GM21619 (cell line): Measurements from ENCODE around the gene KCNQ2.

Experiments used
- ATAC-seq: cut with Tn5 transposase; IDR thresholded peaks from one replicate; pipeline ENCODE4 v1.9.1; 2021; ENCODE audit not compliant: unreplicated experiment

Gene KCNQ2

GRCh38 chr20:63374504-63374903 lies 98.0 kb downstream of the KCNQ2 start:
- ATAC-seq = no peak

- no peak for ATAC-seq
These were observed 98.5 kb downstream of the KCNQ2 start for GRCh38 chr20:63373996-63374395.

- no peak for ATAC-seq
These were observed 99.2 kb downstream of the KCNQ2 start for GRCh38 chr20:63372971-63373885.

- no peak for ATAC-seq
These were observed 101.1 kb downstream of the KCNQ2 start for GRCh38 chr20:63371291-63371865.

GRCh38 chr20:63370618-63371187 lies 101.8 kb downstream of the KCNQ2 start:
- ATAC-seq = no peak

GRCh38 chr20:63369724-63370617 lies 102.5 kb downstream of the KCNQ2 start:
- ATAC-seq = no peak

- no peak for ATAC-seq
These were observed 103.4 kb downstream of the KCNQ2 start for GRCh38 chr20:63369024-63369530.

GRCh38 chr20:63368151-63368550 lies 104.3 kb downstream of the KCNQ2 start:
- no peak for ATAC-seq

- no peak for ATAC-seq
These were observed 104.9 kb downstream of the KCNQ2 start for GRCh38 chr20:63367446-63368055.

- no peak for ATAC-seq
These were observed 105.8 kb downstream of the KCNQ2 start for GRCh38 chr20:63366390-63367365.

GRCh38 chr20:63365601-63366389 lies 106.7 kb downstream of the KCNQ2 start:
- no peak for ATAC-seq

GRCh38 chr20:63364801-63365585 lies 107.5 kb downstream of the KCNQ2 start:
- ATAC-seq = no peak

- ATAC-seq = no peak
These were observed 108.4 kb downstream of the KCNQ2 start for GRCh38 chr20:63363981-63364561.

- no peak for ATAC-seq
These were observed 109.2 kb downstream of the KCNQ2 start for GRCh38 chr20:63363013-63363957.

- ATAC-seq = no peak
These were observed 109.9 kb downstream of the KCNQ2 start for GRCh38 chr20:63362436-63363009.
